Activated naive CD4-positive, alpha-beta T cell treated with anti-CD3 and anti-CD28 coated beads for 36 hours (primary cell): ENCODE results near the gene MGA. TPM values are rescaled to one million over a fixed set of nuclear protein-coding genes. Genes with fewer than 3 reads are reported as not detected.

Experiments
- CTCF ChIA-PET: fragments of 350-600 bp; sonication (Branson Sonifier 250); formaldehyde crosslinking; loops from one replicate; lab custom pipeline; 2021; ENCODE audit warnings: antibody characterized with exemption; lab: Charles Lee
- DNase-seq: peaks from one replicate; pipeline ENCODE4 v3.0.0-alpha.2; 2020
- H3K27ac Mint-ChIP-seq: one replicate; pipeline ENCODE4 v1.8.0; 2021; ENCODE audit warnings: mild to moderate bottlenecking, mixed read lengths
- H3K27me3 Mint-ChIP-seq: one replicate; pipeline ENCODE4 v1.8.0; 2021; ENCODE audit warnings: low read depth, mixed read lengths
- H3K36me3 Mint-ChIP-seq: one replicate; pipeline ENCODE4 v1.8.0; 2021; ENCODE audit warnings: low read depth, mixed read lengths
- H3K4me1 Mint-ChIP-seq: one replicate; pipeline ENCODE4 v1.8.0; 2021; ENCODE audit warnings: low read depth, mixed read lengths
- H3K4me3 Mint-ChIP-seq: one replicate; pipeline ENCODE4 v1.8.0; 2021; ENCODE audit warnings: mild to moderate bottlenecking, moderate library complexity, mixed read lengths
- H3K9me3 Mint-ChIP-seq: one replicate; pipeline ENCODE4 v1.8.0; 2021; ENCODE audit warnings: mixed read lengths
- intact Hi-C: fragments of 100-400 bp; cut with micrococcal nuclease; formaldehyde crosslinking; loops from one replicate; pipeline ENCODE4 v1.15.1; 2023
- total RNA-seq, 2 experiments: library from RNA; stranded (reverse); gene quantifications; one replicate each; pipeline ENCODE4 v1.2.3, GENCODE V29; 2021

The MGA gene
- total RNA-seq, 2 experiments from 2014 or later, result 27.4 to 28.3 TPM

DNA sequence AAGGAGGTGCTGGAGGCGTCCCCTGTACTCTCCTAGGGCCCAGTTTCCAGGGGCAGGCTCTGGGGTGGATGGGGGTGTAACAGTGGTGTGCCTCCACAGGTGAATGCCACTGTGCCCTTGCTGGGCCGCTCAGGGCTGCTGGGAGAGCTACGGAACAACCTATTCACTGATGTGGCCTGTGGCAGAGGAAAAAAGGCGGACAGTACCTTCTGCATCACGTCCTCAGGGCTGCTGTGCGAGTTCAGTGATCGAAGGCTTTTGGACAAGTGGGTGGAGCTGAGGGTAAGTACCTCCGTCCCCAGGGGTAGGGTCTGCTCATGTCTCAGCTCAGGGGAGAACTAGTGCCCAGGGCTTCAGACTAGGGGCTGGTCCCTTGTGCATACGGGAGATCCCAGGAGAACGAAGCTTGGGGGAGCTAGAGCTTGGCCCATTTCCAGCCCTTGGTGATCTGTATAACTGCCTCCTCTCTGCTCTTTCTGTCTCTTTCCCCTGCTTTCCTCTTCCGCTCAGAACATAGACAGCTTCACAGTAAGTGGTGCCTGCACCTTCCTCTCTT is 152.7 kb downstream of the MGA start:
- no peak overlapping the region for H3K27ac Mint-ChIP-seq
- no peak overlapping the region for H3K4me3 Mint-ChIP-seq
- DNase-seq, result no peak
- no peaks in the 10 kb centered on the region for H3K36me3 Mint-ChIP-seq
- H3K9me3 Mint-ChIP-seq, result no peaks in the 10 kb centered on the region
- intact Hi-C loops, result no loop called here
- H3K27me3 Mint-ChIP-seq, result no peaks in the 10 kb centered on the region
- CTCF ChIA-PET, result interaction anchor here (1.1 to 6.5 kb wide), 9 partner anchors 12 to 256 kb away, joined by 3 to 177 read pairs (median 13); partner anchors contain the start of gene MAPKBP1
- peaks cover 6% of the 10 kb centered on the region for H3K4me1 Mint-ChIP-seq

DNA sequence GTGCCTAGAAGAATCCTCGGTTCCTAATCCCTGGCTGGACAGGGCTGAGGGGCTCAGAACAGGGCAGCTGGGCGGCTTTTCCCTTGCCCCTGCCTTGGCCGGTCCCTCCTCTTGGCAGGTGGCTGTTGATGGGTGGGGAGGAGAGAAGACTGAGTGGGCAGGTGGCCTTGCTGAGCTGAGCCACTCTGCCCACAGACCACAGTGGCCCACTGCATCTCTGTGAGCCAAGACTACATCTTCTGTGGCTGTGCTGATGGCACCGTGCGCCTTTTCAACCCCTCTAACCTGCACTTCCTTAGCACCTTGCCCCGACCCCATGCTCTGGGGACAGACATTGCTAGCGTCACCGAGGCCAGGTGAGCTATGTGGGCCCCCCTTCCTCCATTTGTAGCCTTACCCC is 153.2 kb downstream of the MGA start:
- CTCF ChIA-PET, result interaction anchor here (1.1 to 6.5 kb wide), 7 partner anchors 12 to 256 kb away, joined by 3 to 177 read pairs (median 23); partner anchors contain the start of gene MAPKBP1
- intact Hi-C loops, result no loop called here
- peaks cover 6% of the 10 kb centered on the region for H3K4me1 Mint-ChIP-seq
- H3K36me3 Mint-ChIP-seq, result no peaks in the 10 kb centered on the region
- H3K27ac Mint-ChIP-seq, result no peak overlapping the region
- H3K4me3 Mint-ChIP-seq, result no peak overlapping the region
- H3K9me3 Mint-ChIP-seq, result no peaks in the 10 kb centered on the region
- H3K27me3 Mint-ChIP-seq, result no peaks in the 10 kb centered on the region
- no peak for DNase-seq

DNA sequence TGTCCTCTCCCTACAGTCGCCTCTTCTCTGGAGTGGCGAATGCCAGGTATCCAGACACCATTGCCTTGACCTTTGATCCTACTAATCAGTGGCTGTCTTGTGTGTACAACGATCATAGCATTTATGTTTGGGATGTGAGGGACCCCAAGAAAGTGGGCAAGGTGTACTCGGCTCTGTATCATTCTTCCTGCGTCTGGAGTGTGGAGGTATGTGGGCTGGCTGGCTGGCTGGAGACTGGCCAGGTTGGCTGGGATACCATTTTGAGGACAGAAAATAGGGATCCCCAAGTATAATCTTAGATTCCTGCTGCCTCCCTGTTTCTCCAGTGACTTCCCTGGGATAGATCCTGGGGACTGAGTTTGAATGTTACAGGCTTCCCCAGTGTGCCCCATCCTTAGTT is 154.3 kb downstream of the MGA start:
- peaks cover 2% of the 10 kb centered on the region for H3K36me3 Mint-ChIP-seq

GRCh38 chr15:41816788-41817187 is 156.6 kb downstream of the MGA start:
- Mint-ChIP-seq H3K27me3 (no peaks in the 10 kb centered on the region), H3K4me3 (no peak overlapping the region), H3K36me3 (peaks cover 2% of the 10 kb centered on the region), H3K27ac (no peak overlapping the region), H3K4me1 (no peaks in the 10 kb centered on the region), H3K9me3 (no peaks in the 10 kb centered on the region)
- intact Hi-C loops, result no loop called here
- CTCF ChIA-PET, result interaction anchor here (1.2 to 2.4 kb wide), 2 partner anchors 43 to 213 kb away, joined by 4 to 8 read pairs; no protein-coding TSS in a partner anchor
- DNase-seq, result no peak

More for the DNA sequence above, 154.3 kb downstream of the MGA start:
- no peaks in the 10 kb centered on the region for H3K9me3 Mint-ChIP-seq
- H3K4me3 Mint-ChIP-seq, result no peak overlapping the region
- intact Hi-C loops, result no loop called here
- no peak overlapping the region for H3K27ac Mint-ChIP-seq
- CTCF ChIA-PET, result interaction anchor here (5.0 to 6.5 kb wide), 2 partner anchors 25 to 41 kb away, joined by 32 to 177 read pairs; partner anchors contain the start of gene MAPKBP1
- no peaks in the 10 kb centered on the region for H3K27me3 Mint-ChIP-seq
- DNase-seq, result no peak
- H3K4me1 Mint-ChIP-seq, result peaks cover 6% of the 10 kb centered on the region

GRCh38 chr15:41817327-41817726 is 157.1 kb downstream of the MGA start:
- CTCF ChIA-PET, result interaction anchor here (1.2 to 2.4 kb wide), 2 partner anchors 44 to 214 kb away, joined by 4 to 8 read pairs; no protein-coding TSS in a partner anchor
- DNase-seq, result no peak
- H3K4me1 Mint-ChIP-seq, result no peaks in the 10 kb centered on the region
- no peak overlapping the region for H3K27ac Mint-ChIP-seq
- H3K36me3 Mint-ChIP-seq, result peaks cover 2% of the 10 kb centered on the region
- no peaks in the 10 kb centered on the region for H3K27me3 Mint-ChIP-seq
- H3K4me3 Mint-ChIP-seq, result no peak overlapping the region
- intact Hi-C loops, result no loop called here
- H3K9me3 Mint-ChIP-seq, result no peaks in the 10 kb centered on the region

DNA sequence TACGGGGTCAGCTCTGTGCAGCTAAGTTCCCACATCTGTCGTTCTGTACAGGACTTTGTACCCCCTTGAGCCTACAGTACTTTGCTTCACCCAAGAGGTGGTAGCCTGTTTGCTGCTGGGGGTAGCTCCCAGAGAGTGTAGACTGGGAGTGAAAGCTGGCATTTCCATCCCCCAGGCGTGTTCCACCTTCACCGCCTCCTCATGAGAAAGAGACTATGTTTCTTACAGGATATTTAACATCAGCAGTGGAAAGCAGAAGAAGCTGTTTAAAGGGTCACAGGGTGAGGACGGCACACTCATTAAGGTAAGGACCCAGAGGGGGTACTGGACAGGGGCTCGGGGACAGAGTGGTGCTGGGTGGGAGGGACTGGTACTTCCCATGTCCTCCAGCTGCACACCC is 157.6 kb downstream of the MGA start:
- peaks cover 2% of the 10 kb centered on the region for H3K36me3 Mint-ChIP-seq
- H3K4me1 Mint-ChIP-seq, result no peaks in the 10 kb centered on the region

GRCh38 chr15:41819455-41820050 is 159.3 kb downstream of the MGA start:
- H3K4me3 Mint-ChIP-seq, result no peak overlapping the region
- H3K4me1 Mint-ChIP-seq, result no peaks in the 10 kb centered on the region
- no peak overlapping the region for H3K27ac Mint-ChIP-seq
- H3K27me3 Mint-ChIP-seq, result no peaks in the 10 kb centered on the region
- intact Hi-C loops, result no loop called here
- DNase-seq, result no peak
- CTCF ChIA-PET, result interaction anchor here (0.6 to 3.4 kb wide), 3 partner anchors 8 to 311 kb away, joined by 3 to 12 read pairs (median 3); partner anchors contain the start of gene MAPKBP1
- no peaks in the 10 kb centered on the region for H3K9me3 Mint-ChIP-seq
- H3K36me3 Mint-ChIP-seq, result peaks cover 4% of the 10 kb centered on the region

More for the DNA sequence above, 157.6 kb downstream of the MGA start:
- H3K4me3 Mint-ChIP-seq, result no peak overlapping the region
- intact Hi-C loops, result no loop called here
- CTCF ChIA-PET, result interaction anchor here (1.2 to 2.4 kb wide), 2 partner anchors 44 to 214 kb away, joined by 4 to 8 read pairs; no protein-coding TSS in a partner anchor
- no peaks in the 10 kb centered on the region for H3K27me3 Mint-ChIP-seq
- no peaks in the 10 kb centered on the region for H3K9me3 Mint-ChIP-seq
- no peak for DNase-seq
- H3K27ac Mint-ChIP-seq, result no peak overlapping the region

GRCh38 chr15:41820791-41821423 is 160.7 kb downstream of the MGA start:
- no peaks in the 10 kb centered on the region for H3K9me3 Mint-ChIP-seq
- CTCF ChIA-PET, result interaction anchor here (0.9 to 3.4 kb wide), 2 partner anchors 10 to 47 kb away, joined by 3 to 12 read pairs; partner anchors contain the start of gene MAPKBP1
- H3K4me1 Mint-ChIP-seq, result no peaks in the 10 kb centered on the region
- no peak for DNase-seq
- no peaks in the 10 kb centered on the region for H3K27me3 Mint-ChIP-seq
- intact Hi-C loops, result no loop called here
- H3K36me3 Mint-ChIP-seq, result peaks cover 4% of the 10 kb centered on the region
- H3K4me3 Mint-ChIP-seq, result no peak overlapping the region
- no peak overlapping the region for H3K27ac Mint-ChIP-seq

DNA sequence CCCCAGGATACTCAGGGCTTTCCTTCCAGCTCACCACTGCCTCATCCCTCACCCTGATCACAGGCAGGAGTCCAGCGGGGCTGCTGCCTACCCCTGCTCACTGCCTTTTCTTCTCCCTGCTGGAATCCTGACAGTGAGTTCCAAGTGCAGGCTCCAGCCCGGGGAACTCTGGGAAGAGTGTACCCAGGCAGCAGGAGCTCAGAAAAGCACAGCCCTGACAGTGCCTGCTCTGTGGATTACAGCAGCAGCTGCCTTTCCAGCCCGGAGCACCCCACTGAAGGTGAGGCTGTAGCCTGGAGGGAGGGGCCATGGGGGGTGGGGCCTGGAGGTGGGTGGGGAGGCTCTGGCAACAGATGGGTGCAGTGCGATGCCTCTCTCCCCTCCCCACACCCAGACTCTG is 161.6 kb downstream of the MGA start:
- Mint-ChIP-seq H3K27me3 (no peaks in the 10 kb centered on the region), H3K9me3 (no peaks in the 10 kb centered on the region), H3K27ac (no peak overlapping the region), H3K4me1 (peaks cover 3% of the 10 kb centered on the region), H3K4me3 (no peak overlapping the region), H3K36me3 (peaks cover 4% of the 10 kb centered on the region)
- intact Hi-C loops, result no loop called here
- CTCF ChIA-PET, result interaction anchor here (3.4 kb wide), 1 partner anchor 11 kb away, joined by 12 read pairs; no protein-coding TSS in a partner anchor
- DNase-seq, result no peak

DNA sequence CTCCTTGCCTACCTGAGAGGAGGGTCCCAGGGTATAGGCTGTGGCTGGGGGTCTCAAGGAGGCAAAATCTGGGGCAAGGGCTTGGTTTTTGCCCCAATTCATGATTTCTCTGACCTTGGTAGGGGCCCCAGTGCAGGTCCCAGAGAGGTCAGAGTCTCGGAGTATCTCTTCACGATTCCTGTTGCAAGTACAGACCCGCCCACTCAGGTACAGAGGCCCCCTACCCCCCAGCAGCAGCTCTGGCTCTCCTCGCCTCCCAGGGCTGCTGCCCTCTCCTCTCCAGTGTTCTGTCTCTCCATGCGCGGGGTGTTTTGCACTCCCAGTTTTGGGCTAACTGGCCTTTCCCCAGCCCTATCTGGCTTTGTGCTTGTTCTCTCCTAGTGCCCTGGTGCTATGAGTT is 162.3 kb downstream of the MGA start:
- no peak for DNase-seq
- Mint-ChIP-seq H3K27me3 (no peaks in the 10 kb centered on the region), H3K36me3 (peaks cover 4% of the 10 kb centered on the region), H3K4me1 (peaks cover 3% of the 10 kb centered on the region), H3K27ac (no peak overlapping the region), H3K4me3 (no peak overlapping the region), H3K9me3 (no peaks in the 10 kb centered on the region)
- CTCF ChIA-PET, result interaction anchor here (3.4 kb wide), 1 partner anchor 11 kb away, joined by 12 read pairs; no protein-coding TSS in a partner anchor
- intact Hi-C loops, result no loop called here
